Measurements from ENCODE around the gene LUC7L3. TPM values are rescaled to one million over a fixed set of nuclear protein-coding genes. Genes with fewer than 3 reads are reported as not detected.

Gene LUC7L3
- total RNA-seq, 1 experiment from 2014 or later: 184 TPM

- peaks cover 10 to 11% of the 10 kb centered on the region in 2 experiments; a peak in 3 of 4 replicates for H3K4me1 ChIP-seq (ENCODE audit: control insufficient read depth in 1 of 2, insufficient read depth in 2 of 2, low read length in 2 of 2)
- no peak overlapping the region for H2AFZ ChIP-seq (ENCODE audit: low read depth, low read length, poor library complexity, severe bottlenecking)
- no peak overlapping the region for H3K4me2 ChIP-seq (ENCODE audit: low read length)
- H3K4me3 ChIP-seq (replicated peaks in 1 of 2; ENCODE audit: low read depth in 1 of 2, low read length in 2 of 2): no peak overlapping the region
- H4K20me1 ChIP-seq (ENCODE audit: insufficient read depth): no peaks in the 10 kb centered on the region
- TF ChIP-seq POLR2AphosphoS5 (IDR thresholded peaks at IDR 0.05; ENCODE audit: low read depth, low read length): no peak
- no peak for TF ChIP-seq POLR2A (IDR thresholded peaks at IDR 0.05; ENCODE audit: borderline replicate concordance, extremely low read depth, insufficient read depth, insufficient read length)
- DNase-seq (ENCODE audit: low read depth, low spot score) (no peak), ATAC-seq (no peak)
- no peaks in the 10 kb centered on the region for H3K9me2 ChIP-seq (ENCODE audit: insufficient read depth)
- H3K27me3 ChIP-seq (ENCODE audit: insufficient read depth, low read length): no peaks in the 10 kb centered on the region
- ChIA-PET POLR2A (interaction anchor here (1.2 kb wide), 1 partner anchor 102 kb away, joined by 3 read pairs; the partner anchor contains the start of gene TOB1), RAD21 (ENCODE audit: low non-redundant PET in 1 of 2, low total read pairs in 2 of 2, uncharacterized antibody in 2 of 2, unreplicated experiment in 2 of 2) (no interaction called here), CTCF (interaction anchor here (0.6 to 3.7 kb wide), 2 partner anchors 19 to 46 kb away, joined by 3 to 21 read pairs; no protein-coding TSS in a partner anchor)
- BruUV-seq (replicated peaks): no TSS peak
- intact Hi-C loops (cut with micrococcal nuclease): no loop called here
- no peaks in the 10 kb centered on the region for H3K79me2 ChIP-seq (ENCODE audit: insufficient read depth, low read length)
- H3K27ac ChIP-seq (ENCODE audit: low read depth, low read length): no peak overlapping the region
- H3K9ac ChIP-seq (ENCODE audit: low read length): no peak overlapping the region
- no peaks in the 10 kb centered on the region for H3K36me3 ChIP-seq (ENCODE audit: control insufficient read depth in 1 of 2, insufficient read depth in 2 of 2, low read length in 2 of 2)
- H3K9me3 ChIP-seq (ENCODE audit: control insufficient read depth in 1 of 2, insufficient read depth in 1 of 2, low read depth in 1 of 2, low read length in 2 of 2): no peaks in the 10 kb centered on the region
These were observed 44.5 kb downstream of the LUC7L3 start for GRCh38 chr17:50763716-50764475.

GRCh38 chr17:50764734-50765149, 45.3 kb downstream of the LUC7L3 start:
- H3K9ac ChIP-seq (ENCODE audit: low read length): no peak overlapping the region
- H3K36me3 ChIP-seq (ENCODE audit: control insufficient read depth in 1 of 2, insufficient read depth in 2 of 2, low read length in 2 of 2): no peaks in the 10 kb centered on the region
- no peak overlapping the region for H2AFZ ChIP-seq (ENCODE audit: low read depth, low read length, poor library complexity, severe bottlenecking)
- no TSS peak for BruUV-seq (replicated peaks)
- no peak overlapping the region for H3K4me3 ChIP-seq (replicated peaks in 1 of 2; ENCODE audit: low read depth in 1 of 2, low read length in 2 of 2)
- TF ChIP-seq EZH2phosphoT487 (IDR thresholded peaks at IDR 0.05; ENCODE audit: borderline replicate concordance): no peak
- TF ChIP-seq ZNF274 (IDR thresholded peaks at IDR 0.05; ENCODE audit: low read depth, low read length): no peak
- TF ChIP-seq SRF (IDR thresholded peaks at IDR 0.05; ENCODE audit: low read depth): no peak
- TF ChIP-seq ZBTB33 (IDR thresholded peaks at IDR 0.05; ENCODE audit: extremely low read depth, insufficient replicate concordance, low read length): no peak
- no peak for TF ChIP-seq ATF3 (IDR thresholded peaks at IDR 0.05)
- peaks cover 10 to 12% of the 10 kb centered on the region in 2 experiments; a peak in 3 of 4 replicates for H3K4me1 ChIP-seq (ENCODE audit: control insufficient read depth in 1 of 2, insufficient read depth in 2 of 2, low read length in 2 of 2)
- H3K9me3 ChIP-seq (ENCODE audit: control insufficient read depth in 1 of 2, insufficient read depth in 1 of 2, low read depth in 1 of 2, low read length in 2 of 2): no peaks in the 10 kb centered on the region
- no peaks in the 10 kb centered on the region for H3K9me2 ChIP-seq (ENCODE audit: insufficient read depth)
- POLR2A ChIA-PET: no interaction called here
- H3K4me2 ChIP-seq (ENCODE audit: low read length): no peak overlapping the region
- RAD21 ChIA-PET (ENCODE audit: low non-redundant PET in 1 of 2, low total read pairs in 2 of 2, uncharacterized antibody in 2 of 2, unreplicated experiment in 2 of 2): no interaction called here
- H3K27ac ChIP-seq (ENCODE audit: low read depth, low read length): no peak overlapping the region
- CTCF ChIA-PET: interaction anchor here (0.6 to 3.7 kb wide), 2 partner anchors 18 to 47 kb away, joined by 3 to 21 read pairs; no protein-coding TSS in a partner anchor
- no peak for ATAC-seq
- H3K79me2 ChIP-seq (ENCODE audit: insufficient read depth, low read length): no peaks in the 10 kb centered on the region
- no peaks in the 10 kb centered on the region for H3K27me3 ChIP-seq (ENCODE audit: insufficient read depth, low read length)
- DNase-seq (ENCODE audit: low read depth, low spot score): no peak
- H4K20me1 ChIP-seq (ENCODE audit: insufficient read depth): no peaks in the 10 kb centered on the region
- intact Hi-C loops (cut with micrococcal nuclease): no loop called here
